ENCODE data around the gene FSTL3. TPM values are rescaled to one million over a fixed set of nuclear protein-coding genes. Genes with fewer than 3 reads are reported as not detected.

Gene FSTL3
- total RNA-seq, 1 donor from 2014 or later, result 2.4 TPM

GRCh38 chr19:658916-659839 lies 17.0 kb upstream of the FSTL3 start:
- Histone ChIP-seq H3K9ac (no peak overlapping the region), H3K4me3 (no peak overlapping the region), H4K20me1 (ENCODE audit: low read depth) (peaks cover 85% of the 10 kb centered on the region), H3K9me3 (ENCODE audit: low read depth) (no peaks in the 10 kb centered on the region), H3K4me1 (peaks cover 12% of the 10 kb centered on the region), H3F3A (ENCODE audit: low read depth) (peaks cover 6% of the 10 kb centered on the region), H2AFZ (replicated peaks) (no peak overlapping the region), H3K27me3 (no peaks in the 10 kb centered on the region), H3K4me2 (no peak overlapping the region), H3K27ac (no peak overlapping the region), H3K36me3 (no peaks in the 10 kb centered on the region), H3K79me2 (ENCODE audit: low read depth) (peaks cover 88% of the 10 kb centered on the region)
- Mint-ChIP-seq H3K4me1 (peaks cover 20% of the 10 kb centered on the region), H3K9me3 (peaks cover under 1% of the 10 kb centered on the region), H3K27ac (peak overlapping the region; percentile 37), H3K27me3 (ENCODE audit: insufficient read depth, low read depth) (no peaks in the 10 kb centered on the region), H3K4me3 (no peak overlapping the region), H3K36me3 (no peaks in the 10 kb centered on the region)
- no peak for DNase-seq (ENCODE audit: low spot score)
- TF ChIP-seq EZH2phosphoT487 (IDR thresholded peaks at IDR 0.05) (no peak), EZH2 (IDR thresholded peaks at IDR 0.05) (no peak), CTCF (IDR thresholded peaks at IDR 0.05) (no peak)

DNA sequence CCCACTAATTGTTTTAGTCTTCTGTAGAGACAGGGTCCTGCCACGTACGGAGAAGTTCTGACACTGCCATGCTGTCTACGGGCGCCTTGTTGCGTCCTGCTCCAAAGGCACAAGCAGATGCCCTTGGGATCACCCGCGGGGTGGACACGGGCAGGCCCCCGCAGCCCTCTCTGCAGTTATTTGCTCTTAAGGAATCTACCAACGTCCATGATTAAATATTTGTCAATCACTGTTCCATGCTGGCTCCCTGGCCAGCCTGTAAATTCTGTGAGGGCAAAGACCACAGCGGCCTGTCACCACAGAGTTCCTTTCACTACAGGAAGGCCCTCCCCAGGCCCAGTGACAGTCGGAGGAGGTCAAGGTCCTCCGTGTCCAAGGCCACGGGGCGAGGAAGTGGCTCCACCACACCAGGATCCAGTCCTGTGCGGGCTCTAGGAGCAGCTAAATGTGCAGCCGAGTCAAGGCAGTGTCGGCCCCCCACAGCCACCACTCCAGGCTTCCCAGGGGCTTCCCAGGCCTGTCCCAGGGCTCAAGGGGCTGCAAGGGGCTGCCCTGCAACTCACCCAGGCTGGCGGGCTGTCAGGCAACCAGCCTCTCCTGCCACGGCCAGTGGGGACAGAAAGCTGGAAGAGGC lies 15.3 kb upstream of the FSTL3 start:
- Histone ChIP-seq H3K27me3 (peaks cover 7% of the 10 kb centered on the region), H3K4me2 (peak overlapping the region; percentile 99), H3K79me2 (ENCODE audit: low read depth) (peaks cover 70% of the 10 kb centered on the region), H3K36me3 (no peaks in the 10 kb centered on the region), H3K4me3 (peak overlapping the region; percentile 100), H3F3A (ENCODE audit: low read depth) (peaks cover 11% of the 10 kb centered on the region), H3K9me3 (ENCODE audit: low read depth) (no peaks in the 10 kb centered on the region), H3K9ac (peak overlapping the region; percentile 34), H3K4me1 (peaks cover 12% of the 10 kb centered on the region), H2AFZ (replicated peaks) (no peak overlapping the region), H3K27ac (no peak overlapping the region), H4K20me1 (ENCODE audit: low read depth) (peaks cover 69% of the 10 kb centered on the region)
- Mint-ChIP-seq H3K27me3 (ENCODE audit: insufficient read depth, low read depth) (peaks cover 4% of the 10 kb centered on the region), H3K9me3 (peaks cover 3% of the 10 kb centered on the region), H3K36me3 (no peaks in the 10 kb centered on the region), H3K4me1 (peaks cover 20% of the 10 kb centered on the region), H3K27ac (no peak overlapping the region), H3K4me3 (peak overlapping the region; percentile 85)
- TF ChIP-seq EZH2phosphoT487 (IDR thresholded peaks at IDR 0.05) (no peak), CTCF (IDR thresholded peaks at IDR 0.05) (no peak), EZH2 (IDR thresholded peaks at IDR 0.05) (no peak)
- DNase-seq (ENCODE audit: low spot score), result no peak

- peak overlapping the region; percentile 85 for H3K4me3 Mint-ChIP-seq
- no peak overlapping the region for H3K27ac Mint-ChIP-seq
- H3K27ac ChIP-seq, result no peak overlapping the region
These were observed 14.6 kb upstream of the FSTL3 start for GRCh38 chr19:661427-662196.

More at GRCh38 chr19:661427-662196, 14.6 kb upstream of the FSTL3 start:
- Histone ChIP-seq H4K20me1 (ENCODE audit: low read depth) (peaks cover 62% of the 10 kb centered on the region), H3K9ac (peak overlapping the region; percentile 88), H2AFZ (replicated peaks) (no peak overlapping the region), H3K79me2 (ENCODE audit: low read depth) (peaks cover 63% of the 10 kb centered on the region), H3K9me3 (ENCODE audit: low read depth) (no peaks in the 10 kb centered on the region), H3K4me3 (peak overlapping the region; percentile 100), H3K36me3 (no peaks in the 10 kb centered on the region), H3K4me2 (peak overlapping the region; percentile 99), H3K27me3 (peaks cover 7% of the 10 kb centered on the region), H3K4me1 (peaks cover 12% of the 10 kb centered on the region), H3F3A (ENCODE audit: low read depth) (peaks cover 11% of the 10 kb centered on the region)
- Mint-ChIP-seq H3K9me3 (peaks cover 3% of the 10 kb centered on the region), H3K36me3 (no peaks in the 10 kb centered on the region), H3K27me3 (ENCODE audit: insufficient read depth, low read depth) (peaks cover 5% of the 10 kb centered on the region), H3K4me1 (peaks cover 20% of the 10 kb centered on the region)
- DNase-seq (ENCODE audit: low spot score), result no peak
- TF ChIP-seq EZH2phosphoT487 (IDR thresholded peaks at IDR 0.05) (no peak), EZH2 (IDR thresholded peaks at IDR 0.05) (no peak), CTCF (IDR thresholded peaks at IDR 0.05) (no peak)
